WTC11 (cell line): ENCODE data around the gene RNF152. TPM values are rescaled to one million over a fixed set of nuclear protein-coding genes. Genes with fewer than 3 reads are reported as not detected.

Experiments
- ATAC-seq: fragments of 200-7000 bp; cut with Tn5 transposase; 2 replicates; pipeline ENCODE4 v1.10.0; 2021; ENCODE audit warnings: mild to moderate bottlenecking, moderate library complexity
- CTCF ChIA-PET: fragments of 300-600 bp; sonication (Branson Sonifier 250); formaldehyde crosslinking; loops from one replicate; lab custom pipeline; 2021; ENCODE audit warnings: antibody characterized with exemption; lab: Charles Lee
- POLR2A ChIA-PET: fragments of 350-600 bp; sonication (Branson Sonifier 250); formaldehyde crosslinking; loops from one replicate; lab custom pipeline; 2021; ENCODE audit warnings: antibody characterized with exemption; lab: Charles Lee
- DNase-seq: peaks from one replicate; pipeline ENCODE4 v3.0.0; 2021; ENCODE audit warnings: low spot score
- H3K27ac Mint-ChIP-seq: 2 replicates; pipeline ENCODE4 v1.8.0; 2021; ENCODE audit warnings: mixed read lengths
- H3K27me3 Mint-ChIP-seq: 2 replicates; pipeline ENCODE4 v1.8.0; 2021; ENCODE audit warnings: low read depth, mild to moderate bottlenecking, moderate library complexity, mixed read lengths
- H3K36me3 Mint-ChIP-seq: 2 replicates; pipeline ENCODE4 v1.8.0; 2021; ENCODE audit warnings: mixed read lengths
- H3K4me1 Mint-ChIP-seq: 2 replicates; pipeline ENCODE4 v1.8.0; 2022; ENCODE audit warnings: mixed read lengths
- H3K4me3 Mint-ChIP-seq: 2 replicates; pipeline ENCODE4 v1.8.0; 2021; ENCODE audit warnings: mild to moderate bottlenecking, moderate library complexity, mixed read lengths
- H3K9me3 Mint-ChIP-seq: 2 replicates; pipeline ENCODE4 v1.8.0; 2021; ENCODE audit warnings: mixed read lengths
- ATF1 ChIP-seq: sonication (generic); formaldehyde crosslinking; IDR thresholded peaks from 2 replicates; pipeline ENCODE4 v1.8.1; 2023; ENCODE audit warnings: mild to moderate bottlenecking, moderate library complexity, missing genetic modification reagents
- NR1H2 ChIP-seq: sonication (generic); formaldehyde crosslinking; IDR thresholded peaks from 2 replicates; pipeline ENCODE4 v1.9.0; 2021; ENCODE audit warnings: mild to moderate bottlenecking, moderate library complexity, missing genetic modification reagents
- SMAD3 ChIP-seq: sonication (generic); formaldehyde crosslinking; IDR thresholded peaks from 2 replicates; pipeline ENCODE4 v1.8.0; 2022; ENCODE audit warnings: missing genetic modification reagents, mild to moderate bottlenecking, borderline replicate concordance
- TCF7 ChIP-seq: sonication (generic); formaldehyde crosslinking; IDR thresholded peaks from 2 replicates; pipeline ENCODE4 v1.8.0; 2022; ENCODE audit warnings: mild to moderate bottlenecking, low read depth, missing genetic modification reagents, moderate library complexity
- TP53 ChIP-seq: sonication (generic); formaldehyde crosslinking; IDR thresholded peaks from 2 replicates; pipeline ENCODE4 v1.8.1; 2023; ENCODE audit warnings: mild to moderate bottlenecking, missing genetic modification reagents
- ZBTB21 ChIP-seq: sonication (generic); formaldehyde crosslinking; IDR thresholded peaks from 2 replicates; pipeline ENCODE4 v1.8.1; 2023; ENCODE audit warnings: mild to moderate bottlenecking, missing genetic modification reagents, borderline replicate concordance
- ZNF138 ChIP-seq: sonication (generic); formaldehyde crosslinking; conservative IDR thresholded peaks from 2 replicates; pipeline ENCODE4 v1.8.1; 2022; ENCODE audit warnings: mild to moderate bottlenecking, moderate library complexity, missing genetic modification reagents
- ZNF317 ChIP-seq: sonication (generic); formaldehyde crosslinking; IDR thresholded peaks from 2 replicates; pipeline ENCODE4 v1.8.1; 2023; ENCODE audit warnings: low read depth, mild to moderate bottlenecking, moderate library complexity, missing genetic modification reagents, borderline replicate concordance
- ZNF671 ChIP-seq: fragments of 250-450 bp; sonication (Bioruptor Pico); IDR thresholded peaks from 2 replicates; pipeline ENCODE4 v1.8.0; 2021; ENCODE audit warnings: mild to moderate bottlenecking
- total RNA-seq: library from RNA; stranded (reverse); gene quantifications from 3 replicates; pipeline ENCODE4 v1.2.3, GENCODE V29; 2021
- TF ChIP-seq, protein P1 (sequence below): sonication (generic); formaldehyde crosslinking; IDR thresholded peaks from 2 replicates; pipeline ENCODE4 v1.8.0; 2022; ENCODE audit warnings: mild to moderate bottlenecking, missing genetic modification reagents
- TF ChIP-seq, protein P2 (sequence below): sonication (generic); formaldehyde crosslinking; IDR thresholded peaks from 2 replicates; pipeline ENCODE4 v1.8.1; 2022; ENCODE audit warnings: low read depth, missing genetic modification reagents, borderline replicate concordance
- TF ChIP-seq, protein P3 (sequence below): sonication (generic); formaldehyde crosslinking; IDR thresholded peaks from 2 replicates; pipeline ENCODE4 v1.8.0; 2023; ENCODE audit warnings: mild to moderate bottlenecking, missing genetic modification reagents
- TF ChIP-seq, protein P4 (sequence below): sonication (generic); formaldehyde crosslinking; IDR thresholded peaks from 2 replicates; pipeline ENCODE4 v1.8.1; 2022; ENCODE audit warnings: low read depth, mild to moderate bottlenecking, moderate library complexity, missing genetic modification reagents, borderline replicate concordance
- TF ChIP-seq, protein P5 (sequence below): fragments of 250-450 bp; sonication (Bioruptor Pico); IDR thresholded peaks from 2 replicates; pipeline ENCODE4 v1.8.0; 2021; ENCODE audit warnings: mild to moderate bottlenecking

Gene RNF152
- total RNA-seq, 1 experiment from 2014 or later = 3.7 TPM

DNA sequence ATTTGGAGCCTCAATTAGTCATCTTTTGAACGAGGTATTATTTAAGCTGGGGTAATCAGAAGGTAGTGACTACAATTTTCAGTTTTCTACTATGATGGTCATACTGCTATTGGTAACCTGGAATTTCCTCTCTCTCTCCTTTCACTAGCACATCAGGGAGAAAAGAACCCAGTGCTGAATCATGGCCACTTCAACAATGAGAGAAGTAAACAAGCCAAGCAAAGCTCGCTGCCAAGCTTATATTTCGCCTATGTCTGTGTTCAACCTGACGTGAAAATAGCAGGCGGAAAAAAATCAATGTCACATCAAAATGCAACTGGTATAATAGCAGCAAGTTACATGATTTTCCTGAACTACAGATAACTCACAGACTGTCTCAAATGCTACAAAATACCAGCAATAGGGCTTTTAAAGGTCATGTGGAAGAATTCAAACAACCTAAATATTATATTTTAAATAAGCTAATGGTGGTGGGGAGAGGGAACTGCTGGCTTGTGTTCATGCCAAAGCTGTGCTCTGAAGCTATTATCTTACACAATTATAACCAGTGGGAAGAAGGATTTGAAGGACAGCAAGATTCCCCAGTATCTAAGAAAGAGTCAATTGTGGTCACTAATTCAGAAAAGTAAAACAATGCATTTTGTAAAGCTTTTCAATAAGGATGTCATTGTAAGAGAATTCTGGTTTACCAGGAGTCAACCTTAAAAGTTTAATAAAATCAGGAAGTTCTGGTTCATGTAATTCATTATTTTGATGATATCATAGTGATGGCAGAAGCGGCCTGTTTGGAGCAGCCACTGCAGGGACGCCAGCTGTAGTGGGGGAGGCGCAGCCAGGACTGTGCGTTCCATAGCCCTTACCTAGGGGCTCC lies 38.0 kb downstream of the RNF152 start:
- Mint-ChIP-seq H3K4me1 (peaks cover 15% of the 10 kb centered on the region), H3K27ac (no peak overlapping the region), H3K27me3 (no peaks in the 10 kb centered on the region), H3K4me3 (no peak overlapping the region), H3K9me3 (no peaks in the 10 kb centered on the region), H3K36me3 (no peaks in the 10 kb centered on the region)
- CTCF ChIA-PET = interaction anchor here (1.4 kb wide), 1 partner anchor 273 kb away, joined by 3 read pairs; no protein-coding TSS in a partner anchor
- no peak for TF ChIP-seq ZNF317 (CRISPR knock-in tag)
- no peak for TF ChIP-seq SMAD3 (CRISPR knock-in tag)
- TF ChIP-seq, protein P1, sequence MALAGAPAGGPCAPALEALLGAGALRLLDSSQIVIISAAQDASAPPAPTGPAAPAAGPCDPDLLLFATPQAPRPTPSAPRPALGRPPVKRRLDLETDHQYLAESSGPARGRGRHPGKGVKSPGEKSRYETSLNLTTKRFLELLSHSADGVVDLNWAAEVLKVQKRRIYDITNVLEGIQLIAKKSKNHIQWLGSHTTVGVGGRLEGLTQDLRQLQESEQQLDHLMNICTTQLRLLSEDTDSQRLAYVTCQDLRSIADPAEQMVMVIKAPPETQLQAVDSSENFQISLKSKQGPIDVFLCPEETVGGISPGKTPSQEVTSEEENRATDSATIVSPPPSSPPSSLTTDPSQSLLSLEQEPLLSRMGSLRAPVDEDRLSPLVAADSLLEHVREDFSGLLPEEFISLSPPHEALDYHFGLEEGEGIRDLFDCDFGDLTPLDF (CRISPR knock-in tag) = no peak
- TF ChIP-seq TP53 (CRISPR knock-in tag) = no peak
- TF ChIP-seq NR1H2 (CRISPR knock-in tag) = no peak
- POLR2A ChIA-PET = no interaction called here
- no peak for DNase-seq
- ATAC-seq = no peak

DNA sequence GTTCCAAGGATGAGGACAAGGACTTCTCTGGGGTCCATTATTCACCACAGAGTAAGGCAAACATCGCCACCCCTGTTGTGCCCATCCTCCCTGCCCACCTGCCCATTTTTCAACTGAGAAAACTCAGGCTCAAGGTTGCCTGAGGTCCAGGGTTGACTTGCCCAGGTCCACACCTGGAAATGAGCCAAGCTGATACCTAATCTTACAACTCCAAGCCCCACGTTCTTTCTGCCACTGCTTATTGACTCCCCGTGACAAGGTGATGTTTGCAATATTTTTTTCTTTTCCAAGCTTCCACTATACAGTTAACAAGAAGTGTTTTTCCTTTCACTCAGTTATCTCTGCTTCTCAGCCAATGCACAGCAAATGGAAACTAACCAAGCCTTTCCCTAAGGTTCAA lies 39.0 kb downstream of the RNF152 start:
- Mint-ChIP-seq H3K4me3 (no peak overlapping the region), H3K9me3 (no peaks in the 10 kb centered on the region), H3K27me3 (no peaks in the 10 kb centered on the region), H3K36me3 (no peaks in the 10 kb centered on the region), H3K4me1 (peaks cover 15% of the 10 kb centered on the region), H3K27ac (no peak overlapping the region)
- DNase-seq (no peak), ATAC-seq (no peak)
- TF ChIP-seq ZNF317 (CRISPR knock-in tag) (no peak), ZBTB21 (no peak), ATF1 (no peak), ZNF138 (no peak), ZNF671 (CRISPR knock-in tag) (no peak), TCF7 (no peak), SMAD3 (CRISPR knock-in tag) (no peak), NR1H2 (CRISPR knock-in tag) (no peak)
- TF ChIP-seq, protein P2, sequence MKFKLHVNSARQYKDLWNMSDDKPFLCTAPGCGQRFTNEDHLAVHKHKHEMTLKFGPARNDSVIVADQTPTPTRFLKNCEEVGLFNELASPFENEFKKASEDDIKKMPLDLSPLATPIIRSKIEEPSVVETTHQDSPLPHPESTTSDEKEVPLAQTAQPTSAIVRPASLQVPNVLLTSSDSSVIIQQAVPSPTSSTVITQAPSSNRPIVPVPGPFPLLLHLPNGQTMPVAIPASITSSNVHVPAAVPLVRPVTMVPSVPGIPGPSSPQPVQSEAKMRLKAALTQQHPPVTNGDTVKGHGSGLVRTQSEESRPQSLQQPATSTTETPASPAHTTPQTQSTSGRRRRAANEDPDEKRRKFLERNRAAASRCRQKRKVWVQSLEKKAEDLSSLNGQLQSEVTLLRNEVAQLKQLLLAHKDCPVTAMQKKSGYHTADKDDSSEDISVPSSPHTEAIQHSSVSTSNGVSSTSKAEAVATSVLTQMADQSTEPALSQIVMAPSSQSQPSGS (CRISPR knock-in tag) = no peak
- TF ChIP-seq, protein P3, sequence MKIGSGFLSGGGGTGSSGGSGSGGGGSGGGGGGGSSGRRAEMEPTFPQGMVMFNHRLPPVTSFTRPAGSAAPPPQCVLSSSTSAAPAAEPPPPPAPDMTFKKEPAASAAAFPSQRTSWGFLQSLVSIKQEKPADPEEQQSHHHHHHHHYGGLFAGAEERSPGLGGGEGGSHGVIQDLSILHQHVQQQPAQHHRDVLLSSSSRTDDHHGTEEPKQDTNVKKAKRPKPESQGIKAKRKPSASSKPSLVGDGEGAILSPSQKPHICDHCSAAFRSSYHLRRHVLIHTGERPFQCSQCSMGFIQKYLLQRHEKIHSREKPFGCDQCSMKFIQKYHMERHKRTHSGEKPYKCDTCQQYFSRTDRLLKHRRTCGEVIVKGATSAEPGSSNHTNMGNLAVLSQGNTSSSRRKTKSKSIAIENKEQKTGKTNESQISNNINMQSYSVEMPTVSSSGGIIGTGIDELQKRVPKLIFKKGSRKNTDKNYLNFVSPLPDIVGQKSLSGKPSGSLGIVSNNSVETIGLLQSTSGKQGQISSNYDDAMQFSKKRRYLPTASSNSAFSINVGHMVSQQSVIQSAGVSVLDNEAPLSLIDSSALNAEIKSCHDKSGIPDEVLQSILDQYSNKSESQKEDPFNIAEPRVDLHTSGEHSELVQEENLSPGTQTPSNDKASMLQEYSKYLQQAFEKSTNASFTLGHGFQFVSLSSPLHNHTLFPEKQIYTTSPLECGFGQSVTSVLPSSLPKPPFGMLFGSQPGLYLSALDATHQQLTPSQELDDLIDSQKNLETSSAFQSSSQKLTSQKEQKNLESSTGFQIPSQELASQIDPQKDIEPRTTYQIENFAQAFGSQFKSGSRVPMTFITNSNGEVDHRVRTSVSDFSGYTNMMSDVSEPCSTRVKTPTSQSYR (CRISPR knock-in tag) = no peak
- TF ChIP-seq, protein P4, sequence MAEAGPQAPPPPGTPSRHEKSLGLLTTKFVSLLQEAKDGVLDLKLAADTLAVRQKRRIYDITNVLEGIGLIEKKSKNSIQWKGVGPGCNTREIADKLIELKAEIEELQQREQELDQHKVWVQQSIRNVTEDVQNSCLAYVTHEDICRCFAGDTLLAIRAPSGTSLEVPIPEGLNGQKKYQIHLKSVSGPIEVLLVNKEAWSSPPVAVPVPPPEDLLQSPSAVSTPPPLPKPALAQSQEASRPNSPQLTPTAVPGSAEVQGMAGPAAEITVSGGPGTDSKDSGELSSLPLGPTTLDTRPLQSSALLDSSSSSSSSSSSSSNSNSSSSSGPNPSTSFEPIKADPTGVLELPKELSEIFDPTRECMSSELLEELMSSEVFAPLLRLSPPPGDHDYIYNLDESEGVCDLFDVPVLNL (CRISPR knock-in tag) = no peak
- TF ChIP-seq, protein P5, sequence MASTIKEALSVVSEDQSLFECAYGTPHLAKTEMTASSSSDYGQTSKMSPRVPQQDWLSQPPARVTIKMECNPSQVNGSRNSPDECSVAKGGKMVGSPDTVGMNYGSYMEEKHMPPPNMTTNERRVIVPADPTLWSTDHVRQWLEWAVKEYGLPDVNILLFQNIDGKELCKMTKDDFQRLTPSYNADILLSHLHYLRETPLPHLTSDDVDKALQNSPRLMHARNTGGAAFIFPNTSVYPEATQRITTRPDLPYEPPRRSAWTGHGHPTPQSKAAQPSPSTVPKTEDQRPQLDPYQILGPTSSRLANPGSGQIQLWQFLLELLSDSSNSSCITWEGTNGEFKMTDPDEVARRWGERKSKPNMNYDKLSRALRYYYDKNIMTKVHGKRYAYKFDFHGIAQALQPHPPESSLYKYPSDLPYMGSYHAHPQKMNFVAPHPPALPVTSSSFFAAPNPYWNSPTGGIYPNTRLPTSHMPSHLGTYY (CRISPR knock-in tag) = no peak
- ChIA-PET POLR2A (no interaction called here), CTCF (interaction anchor here (1.4 kb wide), 1 partner anchor 272 kb away, joined by 3 read pairs; no protein-coding TSS in a partner anchor)
